PC-3 (cell line): ENCODE results near the gene GPC5. TPM values are rescaled to one million over a fixed set of nuclear protein-coding genes. Genes with fewer than 3 reads are reported as not detected.

ENCODE experiments used
- ATAC-seq: fragments of 200-7000 bp; cut with Tn5 transposase; 2 replicates; pipeline ENCODE4 v1.9.1; 2020; ENCODE audit warnings: mild to moderate bottlenecking, moderate library complexity
- BruUV-seq: library from RNA; stranded (reverse); fragments of 400-500 nt; replicated peaks from 2 replicates; lab custom pipeline; 2021; lab: Mats Ljungman, UMichigan
- CTCF ChIA-PET: fragments of 300-600 bp; sonication (Branson Sonifier 250); formaldehyde crosslinking; loops from one replicate; lab custom pipeline; 2022; ENCODE audit warnings: antibody characterized with exemption; lab: Charles Lee
- POLR2A ChIA-PET: fragments of 300-600 bp; sonication (Branson Sonifier 250); formaldehyde crosslinking; loops from one replicate; lab custom pipeline; 2022; ENCODE audit warnings: antibody characterized with exemption; ENCODE audit not compliant: unreplicated experiment; lab: Charles Lee
- DNase-seq: peaks from one replicate; pipeline ENCODE4 v3.0.0-alpha.2; 2015
- H2AFZ ChIP-seq: fragments of 300-600 bp; sonication (generic); 2 replicates; pipeline ENCODE4 v1.6.0; 2016; ENCODE audit warnings: antibody characterized with exemption, low read length
- H3F3A ChIP-seq: fragments of 300-600 bp; sonication (generic); one replicate; pipeline ENCODE4 v1.6.0; 2017; ENCODE audit warnings: antibody characterized with exemption, low read length, control low read depth, mild to moderate bottlenecking; ENCODE audit not compliant: unreplicated experiment
- H3K27ac ChIP-seq: fragments of 300-600 bp; sonication (generic); 2 replicates; pipeline ENCODE4 v1.5.1; 2016; ENCODE audit warnings: mild to moderate bottlenecking, low read length
- H3K27me3 ChIP-seq: fragments of 300-600 bp; sonication (generic); 2 replicates; pipeline ENCODE4 v1.6.1; 2016; ENCODE audit warnings: low read length, mixed read lengths
- H3K36me3 ChIP-seq: fragments of 300-600 bp; sonication (generic); 2 replicates; pipeline ENCODE4 v1.6.1; 2016; ENCODE audit warnings: low read depth, mixed run types, low read length, mixed read lengths
- H3K4me1 ChIP-seq: fragments of 300-600 bp; sonication (generic); 2 replicates; pipeline ENCODE4 v1.5.1; 2016; ENCODE audit warnings: low read length; ENCODE audit not compliant: insufficient read depth
- H3K4me2 ChIP-seq: fragments of 300-600 bp; sonication (generic); 2 replicates; pipeline ENCODE4 v1.6.0; 2016; ENCODE audit warnings: low read length
- H3K4me3 ChIP-seq: fragments of 300-600 bp; sonication (generic); 2 replicates; pipeline ENCODE4 v1.5.1; 2016; ENCODE audit warnings: mild to moderate bottlenecking, low read length, mixed read lengths
- H3K79me2 ChIP-seq: fragments of 300-600 bp; sonication (generic); 2 replicates; pipeline ENCODE4 v1.6.1; 2017; ENCODE audit warnings: low read length, mixed read lengths
- H3K9ac ChIP-seq: fragments of 300-600 bp; sonication (generic); 2 replicates; pipeline ENCODE4 v1.6.0; 2016; ENCODE audit warnings: mild to moderate bottlenecking, low read length
- H3K9me2 ChIP-seq: fragments of 300-600 bp; sonication (generic); replicated peaks from 2 replicates; pipeline ENCODE4 v1.6.1; 2016; ENCODE audit warnings: mixed run types, low read length, mixed read lengths
- H3K9me3 ChIP-seq: fragments of 300-600 bp; sonication (generic); 2 replicates; pipeline ENCODE4 v1.6.1; 2016; ENCODE audit warnings: low read length, mixed read lengths
- H4K20me1 ChIP-seq: fragments of 300-600 bp; sonication (generic); 2 replicates; pipeline ENCODE4 v1.6.1; 2016; ENCODE audit warnings: low read length, mixed read lengths
- EZH2 ChIP-seq: fragments of 300-600 bp; sonication (generic); IDR thresholded peaks from one replicate; pipeline ENCODE4 v1.6.1; 2017; ENCODE audit warnings: antibody characterized with exemption, mild to moderate bottlenecking, low read length; ENCODE audit not compliant: unreplicated experiment
- EZH2phosphoT487 ChIP-seq: fragments of 300-600 bp; sonication (generic); IDR thresholded peaks from 2 replicates; pipeline ENCODE4 v1.6.1; 2018; ENCODE audit warnings: mild to moderate bottlenecking, antibody characterized with exemption, low read length, borderline replicate concordance
- intact Hi-C: fragments of 100-400 bp; cut with micrococcal nuclease; formaldehyde crosslinking; loops from 2 replicates; pipeline ENCODE4 v1.9.0; 2023
- total RNA-seq: library from RNA; depleted of rRNA; stranded (reverse); fragments of >200 nt; gene quantifications from 2 replicates; pipeline ENCODE4 v1.2.3, GENCODE V29; 2014
- TF ChIP-seq, protein P1 (sequence below): fragments of 300-600 bp; sonication (generic); conservative IDR thresholded peaks from 2 replicates; pipeline ENCODE4 v1.5.1; 2017; ENCODE audit warnings: antibody characterized with exemption, low read depth, mild to moderate bottlenecking, low read length

Gene GPC5
- total RNA-seq, 1 experiment from 2014 or later = not detected

DNA sequence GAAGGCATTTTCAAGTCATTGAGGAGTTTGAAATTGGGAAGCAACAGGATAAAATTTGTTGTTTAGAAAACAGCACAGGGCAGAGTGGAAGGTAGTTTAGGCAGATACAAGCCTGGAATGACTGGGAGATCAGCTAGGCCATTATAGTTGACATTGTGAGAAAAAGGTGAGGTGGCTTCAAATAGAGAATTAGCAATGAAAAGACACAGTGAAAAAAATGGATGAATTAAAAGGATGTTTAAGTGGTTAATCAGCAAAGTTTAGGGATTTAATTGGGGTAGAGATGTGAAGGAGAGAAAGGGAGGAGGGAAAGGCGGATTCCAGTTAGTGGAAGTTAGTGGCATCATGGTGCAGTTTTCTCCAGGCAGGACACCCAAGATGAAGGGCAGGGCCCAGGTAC lies 1257.7 kb downstream of the GPC5 start:
- no peaks in the 10 kb centered on the region for H3F3A ChIP-seq
- H4K20me1 ChIP-seq = no peaks in the 10 kb centered on the region
- no peak overlapping the region for H3K4me3 ChIP-seq
- no peaks in the 10 kb centered on the region for H3K36me3 ChIP-seq
- no peak overlapping the region for H3K4me2 ChIP-seq
- DNase-seq (no peak), ATAC-seq (no peak)
- no peaks in the 10 kb centered on the region for H3K9me3 ChIP-seq
- no peaks in the 10 kb centered on the region for H3K4me1 ChIP-seq
- intact Hi-C loops = no loop called here
- no peaks in the 10 kb centered on the region for H3K27me3 ChIP-seq
- H3K9me2 ChIP-seq = no peaks in the 10 kb centered on the region
- CTCF ChIA-PET = no interaction called here
- POLR2A ChIA-PET = no interaction called here
- BruUV-seq = no TSS peak
- TF ChIP-seq, protein P1, sequence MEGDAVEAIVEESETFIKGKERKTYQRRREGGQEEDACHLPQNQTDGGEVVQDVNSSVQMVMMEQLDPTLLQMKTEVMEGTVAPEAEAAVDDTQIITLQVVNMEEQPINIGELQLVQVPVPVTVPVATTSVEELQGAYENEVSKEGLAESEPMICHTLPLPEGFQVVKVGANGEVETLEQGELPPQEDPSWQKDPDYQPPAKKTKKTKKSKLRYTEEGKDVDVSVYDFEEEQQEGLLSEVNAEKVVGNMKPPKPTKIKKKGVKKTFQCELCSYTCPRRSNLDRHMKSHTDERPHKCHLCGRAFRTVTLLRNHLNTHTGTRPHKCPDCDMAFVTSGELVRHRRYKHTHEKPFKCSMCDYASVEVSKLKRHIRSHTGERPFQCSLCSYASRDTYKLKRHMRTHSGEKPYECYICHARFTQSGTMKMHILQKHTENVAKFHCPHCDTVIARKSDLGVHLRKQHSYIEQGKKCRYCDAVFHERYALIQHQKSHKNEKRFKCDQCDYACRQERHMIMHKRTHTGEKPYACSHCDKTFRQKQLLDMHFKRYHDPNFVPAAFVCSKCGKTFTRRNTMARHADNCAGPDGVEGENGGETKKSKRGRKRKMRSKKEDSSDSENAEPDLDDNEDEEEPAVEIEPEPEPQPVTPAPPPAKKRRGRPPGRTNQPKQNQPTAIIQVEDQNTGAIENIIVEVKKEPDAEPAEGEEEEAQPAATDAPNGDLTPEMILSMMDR = no peak
- no peak for TF ChIP-seq EZH2phosphoT487
- no peak for TF ChIP-seq EZH2
- H3K27ac ChIP-seq = no peak overlapping the region
- H3K79me2 ChIP-seq = no peaks in the 10 kb centered on the region
- no peak overlapping the region for H2AFZ ChIP-seq
- H3K9ac ChIP-seq = no peak overlapping the region

DNA sequence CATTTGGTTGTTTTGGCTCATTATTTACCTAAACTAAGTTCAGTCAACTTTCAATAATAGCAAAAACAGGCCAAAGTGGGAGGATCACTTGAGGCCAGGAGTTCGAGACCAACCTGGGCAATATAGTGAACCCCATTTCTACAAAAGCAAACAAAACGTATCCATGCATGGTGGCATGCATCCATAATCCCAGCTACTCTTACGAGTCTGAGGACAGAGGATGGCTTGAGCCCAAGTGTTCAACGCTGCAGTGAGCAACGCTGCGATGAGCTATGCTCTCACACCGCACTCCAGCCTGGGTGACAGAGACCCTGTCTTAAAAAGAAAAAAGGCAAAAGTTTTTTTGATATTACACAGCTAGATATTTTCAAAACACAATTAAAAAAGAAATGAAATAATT lies 1258.2 kb downstream of the GPC5 start:
- H3K9me2 ChIP-seq = no peaks in the 10 kb centered on the region
- ChIA-PET POLR2A (no interaction called here), CTCF (no interaction called here)
- H4K20me1 ChIP-seq = no peaks in the 10 kb centered on the region
- no peaks in the 10 kb centered on the region for H3F3A ChIP-seq
- intact Hi-C loops = no loop called here
- BruUV-seq = no TSS peak
- no peaks in the 10 kb centered on the region for H3K79me2 ChIP-seq
- no peak overlapping the region for H3K4me2 ChIP-seq
- no peaks in the 10 kb centered on the region for H3K4me1 ChIP-seq
- no peak overlapping the region for H3K9ac ChIP-seq
- H3K4me3 ChIP-seq = no peak overlapping the region
- TF ChIP-seq EZH2phosphoT487 = no peak
- TF ChIP-seq, protein P1 = no peak
- no peak for DNase-seq
- no peaks in the 10 kb centered on the region for H3K9me3 ChIP-seq
- no peaks in the 10 kb centered on the region for H3K27me3 ChIP-seq
- H2AFZ ChIP-seq = no peak overlapping the region
- H3K36me3 ChIP-seq = no peaks in the 10 kb centered on the region
- ATAC-seq = no peak
- no peak overlapping the region for H3K27ac ChIP-seq

DNA sequence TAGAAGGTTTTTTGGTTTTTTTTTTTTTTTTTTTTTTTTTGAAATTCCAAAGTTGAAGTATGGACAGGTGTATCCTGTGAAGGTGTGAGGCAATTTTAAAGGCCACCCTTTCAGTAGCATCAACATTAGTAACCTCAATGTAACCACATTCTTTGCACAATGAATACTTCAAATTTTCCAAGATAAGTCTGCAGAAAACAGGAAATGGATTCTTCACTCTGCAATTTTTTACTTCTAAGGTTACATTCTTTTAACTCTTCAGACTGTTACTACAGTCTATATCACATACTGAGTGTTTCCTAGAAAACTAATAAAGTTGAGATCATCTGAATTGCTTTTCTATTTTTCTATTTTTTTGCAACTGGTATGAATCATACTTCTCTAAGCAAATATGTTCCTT lies 1259.1 kb downstream of the GPC5 start:
- Histone ChIP-seq H3K4me3 (no peak overlapping the region), H3F3A (no peaks in the 10 kb centered on the region), H3K4me1 (no peaks in the 10 kb centered on the region), H3K9me2 (no peaks in the 10 kb centered on the region), H4K20me1 (no peaks in the 10 kb centered on the region), H3K9ac (no peak overlapping the region), H3K27ac (no peak overlapping the region), H2AFZ (no peak overlapping the region), H3K79me2 (no peaks in the 10 kb centered on the region), H3K27me3 (no peaks in the 10 kb centered on the region), H3K4me2 (no peak overlapping the region), H3K36me3 (no peaks in the 10 kb centered on the region), H3K9me3 (no peaks in the 10 kb centered on the region)
- BruUV-seq = no TSS peak
- no peak for DNase-seq
- intact Hi-C loops = no loop called here
- POLR2A ChIA-PET = no interaction called here
- ATAC-seq = no peak
- CTCF ChIA-PET = no interaction called here
- no peak for TF ChIP-seq EZH2phosphoT487
